ENCODE measurements around the gene FLNB.

DNA sequence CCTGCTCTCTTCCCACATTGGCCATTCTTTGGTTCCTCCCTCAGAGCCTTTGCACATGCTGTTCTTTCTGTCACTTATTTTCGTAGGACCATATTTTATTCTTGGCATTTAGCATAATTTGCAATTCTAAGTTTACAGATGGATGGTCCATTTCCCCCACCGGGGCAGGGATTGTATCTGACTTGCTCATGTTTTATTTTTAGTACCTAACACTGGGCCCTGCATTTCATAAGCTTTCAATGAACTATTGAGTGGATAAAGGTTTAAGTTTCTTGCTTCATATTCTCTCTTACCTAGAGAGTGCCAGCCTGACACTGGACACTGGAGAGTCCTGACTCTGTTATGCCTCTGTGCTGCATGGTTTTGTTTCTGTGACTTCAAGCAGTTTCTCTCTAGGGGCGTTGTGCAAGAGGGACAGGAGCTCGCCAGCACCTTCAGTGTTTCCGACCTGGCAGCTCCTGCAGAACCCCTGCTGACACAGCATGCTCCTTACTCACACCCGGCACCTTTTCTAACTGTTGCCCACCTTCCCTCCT lies 87.4 kb downstream of the FLNB start:
- TF ChIP-seq RAD21 (IDR thresholded peaks at IDR 0.05; ENCODE audit: insufficient read depth, low read depth, low read length) (no peak), POLR2AphosphoS5 (IDR thresholded peaks at IDR 0.05; ENCODE audit: low read length) (no peak), ZBTB33 (IDR thresholded peaks at IDR 0.05) (no peak), SP1 (IDR thresholded peaks at IDR 0.05; ENCODE audit: low read depth, low read length) (no peak), NFXL1 (IDR thresholded peaks at IDR 0.05; ENCODE audit: borderline replicate concordance) (no peak), EED (IDR thresholded peaks at IDR 0.05; ENCODE audit: low read depth) (no peak), GABPA (IDR thresholded peaks at IDR 0.05; ENCODE audit: low read depth) (no peak), CHD2 (IDR thresholded peaks at IDR 0.05; ENCODE audit: borderline replicate concordance, low read depth, low read length) (no peak), TAF1 (IDR thresholded peaks at IDR 0.05; ENCODE audit: borderline replicate concordance, low read depth, low read length) (no peak), CEBPB (IDR thresholded peaks at IDR 0.05; ENCODE audit: borderline replicate concordance in 1 of 2, low read depth in 2 of 2, low read length in 2 of 2) (no peak), ZNF274 (IDR thresholded peaks at IDR 0.05; ENCODE audit: insufficient read depth, insufficient read length) (no peak), ZSCAN29 (IDR thresholded peaks at IDR 0.05) (no peak)
- TF ChIP-seq, protein P1, sequence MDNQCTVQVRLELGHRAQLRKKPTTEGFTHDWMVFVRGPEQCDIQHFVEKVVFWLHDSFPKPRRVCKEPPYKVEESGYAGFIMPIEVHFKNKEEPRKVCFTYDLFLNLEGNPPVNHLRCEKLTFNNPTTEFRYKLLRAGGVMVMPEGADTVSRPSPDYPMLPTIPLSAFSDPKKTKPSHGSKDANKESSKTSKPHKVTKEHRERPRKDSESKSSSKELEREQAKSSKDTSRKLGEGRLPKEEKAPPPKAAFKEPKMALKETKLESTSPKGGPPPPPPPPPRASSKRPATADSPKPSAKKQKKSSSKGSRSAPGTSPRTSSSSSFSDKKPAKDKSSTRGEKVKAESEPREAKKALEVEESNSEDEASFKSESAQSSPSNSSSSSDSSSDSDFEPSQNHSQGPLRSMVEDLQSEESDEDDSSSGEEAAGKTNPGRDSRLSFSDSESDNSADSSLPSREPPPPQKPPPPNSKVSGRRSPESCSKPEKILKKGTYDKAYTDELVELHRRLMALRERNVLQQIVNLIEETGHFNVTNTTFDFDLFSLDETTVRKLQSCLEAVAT (IDR thresholded peaks at IDR 0.05): no peak
- TF ChIP-seq, protein P2, sequence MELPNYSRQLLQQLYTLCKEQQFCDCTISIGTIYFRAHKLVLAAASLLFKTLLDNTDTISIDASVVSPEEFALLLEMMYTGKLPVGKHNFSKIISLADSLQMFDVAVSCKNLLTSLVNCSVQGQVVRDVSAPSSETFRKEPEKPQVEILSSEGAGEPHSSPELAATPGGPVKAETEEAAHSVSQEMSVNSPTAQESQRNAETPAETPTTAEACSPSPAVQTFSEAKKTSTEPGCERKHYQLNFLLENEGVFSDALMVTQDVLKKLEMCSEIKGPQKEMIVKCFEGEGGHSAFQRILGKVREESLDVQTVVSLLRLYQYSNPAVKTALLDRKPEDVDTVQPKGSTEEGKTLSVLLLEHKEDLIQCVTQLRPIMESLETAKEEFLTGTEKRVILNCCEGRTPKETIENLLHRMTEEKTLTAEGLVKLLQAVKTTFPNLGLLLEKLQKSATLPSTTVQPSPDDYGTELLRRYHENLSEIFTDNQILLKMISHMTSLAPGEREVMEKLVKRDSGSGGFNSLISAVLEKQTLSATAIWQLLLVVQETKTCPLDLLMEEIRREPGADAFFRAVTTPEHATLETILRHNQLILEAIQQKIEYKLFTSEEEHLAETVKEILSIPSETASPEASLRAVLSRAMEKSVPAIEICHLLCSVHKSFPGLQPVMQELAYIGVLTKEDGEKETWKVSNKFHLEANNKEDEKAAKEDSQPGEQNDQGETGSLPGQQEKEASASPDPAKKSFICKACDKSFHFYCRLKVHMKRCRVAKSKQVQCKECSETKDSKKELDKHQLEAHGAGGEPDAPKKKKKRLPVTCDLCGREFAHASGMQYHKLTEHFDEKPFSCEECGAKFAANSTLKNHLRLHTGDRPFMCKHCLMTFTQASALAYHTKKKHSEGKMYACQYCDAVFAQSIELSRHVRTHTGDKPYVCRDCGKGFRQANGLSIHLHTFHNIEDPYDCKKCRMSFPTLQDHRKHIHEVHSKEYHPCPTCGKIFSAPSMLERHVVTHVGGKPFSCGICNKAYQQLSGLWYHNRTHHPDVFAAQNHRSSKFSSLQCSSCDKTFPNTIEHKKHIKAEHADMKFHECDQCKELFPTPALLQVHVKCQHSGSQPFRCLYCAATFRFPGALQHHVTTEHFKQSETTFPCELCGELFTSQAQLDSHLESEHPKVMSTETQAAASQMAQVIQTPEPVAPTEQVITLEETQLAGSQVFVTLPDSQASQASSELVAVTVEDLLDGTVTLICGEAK (IDR thresholded peaks at IDR 0.05; ENCODE audit: borderline replicate concordance): no peak

All from GM12878 (cell line).